Adrenal gland (tissue), 5 donors: ENCODE results near the gene NCK2.

ENCODE experiments used
- CTCF ChIP-seq, 6 experiments: fragments of 450-650 bp in 4 of 6; fragments of 200-600 bp in 2 of 6; sonication (generic) in 1 of 6; IDR thresholded peaks; 1 replicate in 5 of 6; 2 replicates in 1 of 6; pipeline versions ENCODE4 v1.5.1 to v1.8.0; 2016 to 2021; ENCODE audit warnings: antibody characterized with exemption in 6 of 6, mild to moderate bottlenecking in 2 of 6, moderate library complexity in 1 of 6
- POLR2A ChIP-seq, 2 donors: fragments of 450-650 bp; IDR thresholded peaks; one replicate each; pipeline ENCODE4 v1.6.1; 2017; ENCODE audit warnings: antibody characterized with exemption in 2 of 2, mild to moderate bottlenecking in 2 of 2, moderate library complexity in 1 of 2
- donor health status: DM: no; HTN: no; CAD: no.

GRCh38 chr2:105769504-105769903, 24.8 kb downstream of the NCK2 start:
- TF ChIP-seq CTCF (IDR thresholded peaks at IDR 0.05), result no peak
- TF ChIP-seq POLR2A (IDR thresholded peaks at IDR 0.05), result no peak
